Endometrial microvascular endothelial cells (primary cell): ENCODE measurements around the gene SLC5A3. TPM values are rescaled to one million over a fixed set of nuclear protein-coding genes. Genes with fewer than 3 reads are reported as not detected.

Experiments
- in situ Hi-C: cut with HindIII; loops from 2 replicates; pipeline ENCODE4 v1.10.0; 2017; ENCODE audit warnings: low sequenced_read_pairs, low pct_unique_long_range_greater_than_20kb; ENCODE audit errors: inconsistent ontology term
- total RNA-seq: library from RNA; depleted of rRNA; stranded (reverse); fragments of >200 nt; gene quantifications from one replicate; pipeline ENCODE4 v1.2.3, GENCODE V29; 2015; ENCODE audit errors: inconsistent ontology term

The SLC5A3 gene
- total RNA-seq, 1 donor from 2014 or later: 8.3 TPM

DNA sequence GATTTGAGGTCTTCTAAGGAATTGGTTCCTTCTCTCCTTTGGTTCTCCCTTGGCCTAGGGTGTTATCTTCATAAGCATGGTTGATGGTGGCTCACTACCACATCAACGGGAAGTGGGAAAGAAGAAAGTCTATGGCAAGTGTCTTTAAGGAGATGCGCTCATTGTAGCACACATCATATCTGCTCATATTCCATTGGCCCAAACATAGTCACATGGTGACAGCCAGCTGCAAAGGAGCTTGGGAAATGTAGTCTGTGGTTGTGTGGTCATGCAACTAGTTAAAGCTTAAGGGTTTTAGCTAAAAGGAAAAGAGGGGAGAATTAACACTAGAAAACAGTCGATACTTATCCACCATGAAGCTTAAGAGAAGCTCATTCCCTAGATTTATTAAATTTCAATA is 11.4 kb upstream of the SLC5A3 start:
- in situ Hi-C loops: no loop called here

DNA sequence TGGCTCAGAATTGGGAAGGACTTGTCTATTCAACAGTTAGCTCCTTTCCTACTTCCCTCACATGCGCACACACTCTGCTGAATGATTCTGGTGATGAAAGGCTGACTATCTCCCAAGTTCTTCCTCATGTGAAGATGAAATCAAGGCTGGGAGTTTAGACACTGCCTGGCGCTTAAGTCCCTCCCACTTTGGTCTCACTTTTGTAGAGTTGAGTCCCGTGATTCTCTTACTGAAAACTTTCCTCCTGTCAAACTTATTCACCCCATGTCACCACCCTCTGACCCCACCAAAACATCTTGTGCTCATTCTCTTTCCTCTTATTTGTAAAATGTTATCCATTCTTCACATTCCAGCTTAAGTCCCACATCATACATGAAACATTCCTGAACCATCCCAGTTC is 8.4 kb upstream of the SLC5A3 start:
- in situ Hi-C loops: no loop called here

DNA sequence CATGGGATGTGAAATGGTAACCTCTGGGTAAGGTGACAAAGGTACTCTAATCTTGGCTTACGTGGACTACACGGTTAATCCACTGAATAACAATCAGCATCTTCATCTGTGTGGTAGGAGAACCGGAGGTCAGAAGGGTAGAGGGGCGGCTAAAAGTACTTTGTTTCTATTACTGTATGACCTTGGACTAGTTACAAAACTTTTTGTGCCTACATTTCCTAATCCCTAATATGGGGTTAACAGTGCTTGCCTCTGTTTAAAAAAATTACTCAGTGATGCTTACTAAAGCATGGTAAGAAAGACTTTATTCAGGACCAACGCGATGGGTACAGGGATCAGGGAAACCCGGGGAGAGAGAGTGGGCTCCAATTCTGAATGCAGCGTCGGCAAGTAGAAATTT is 1.7 kb upstream of the SLC5A3 start:
- in situ Hi-C loops: no loop called here

DNA sequence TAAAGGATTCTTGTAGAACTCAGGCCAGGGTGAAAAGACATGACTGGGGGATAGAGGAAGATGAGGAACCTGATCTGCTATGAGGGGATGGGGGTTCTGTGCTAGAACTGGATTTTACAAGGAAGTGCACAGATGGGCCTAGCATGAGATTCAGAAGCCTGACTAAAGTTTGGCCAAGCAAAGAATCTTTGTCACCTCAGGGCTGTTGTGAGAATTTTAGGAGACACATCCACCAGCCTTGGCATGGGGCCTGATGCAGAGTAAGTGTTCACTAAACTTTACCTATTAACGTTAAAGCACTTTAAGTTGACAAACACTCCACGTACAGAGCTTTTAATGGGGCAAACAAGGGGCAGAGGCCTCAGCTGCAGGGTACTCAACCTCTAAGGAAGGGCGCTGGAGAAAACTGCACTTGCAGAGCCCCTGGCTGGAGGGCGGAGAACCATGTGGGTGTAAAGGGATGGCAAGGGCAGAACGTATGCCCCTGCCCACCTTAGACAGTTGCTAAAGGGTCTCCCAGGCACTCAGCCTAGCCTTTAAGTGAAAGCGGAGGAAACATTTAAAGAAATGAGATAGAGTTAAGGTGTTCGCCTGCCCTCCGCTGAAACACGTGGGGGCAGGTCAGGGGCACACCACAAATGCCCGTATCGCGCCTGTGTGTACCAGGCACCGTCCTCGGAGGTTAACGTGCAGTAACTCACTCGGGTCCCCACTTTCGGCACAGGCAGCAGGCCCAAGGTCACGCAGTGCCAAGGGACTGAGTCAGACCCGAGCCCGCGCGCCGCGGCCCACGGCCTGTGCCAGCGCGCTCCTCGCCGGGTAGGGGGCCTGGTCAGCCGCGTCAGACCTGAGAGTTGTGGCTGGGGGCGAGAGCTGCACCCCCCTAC is 990 bp upstream of the SLC5A3 start:
- in situ Hi-C loops: no loop called here

DNA sequence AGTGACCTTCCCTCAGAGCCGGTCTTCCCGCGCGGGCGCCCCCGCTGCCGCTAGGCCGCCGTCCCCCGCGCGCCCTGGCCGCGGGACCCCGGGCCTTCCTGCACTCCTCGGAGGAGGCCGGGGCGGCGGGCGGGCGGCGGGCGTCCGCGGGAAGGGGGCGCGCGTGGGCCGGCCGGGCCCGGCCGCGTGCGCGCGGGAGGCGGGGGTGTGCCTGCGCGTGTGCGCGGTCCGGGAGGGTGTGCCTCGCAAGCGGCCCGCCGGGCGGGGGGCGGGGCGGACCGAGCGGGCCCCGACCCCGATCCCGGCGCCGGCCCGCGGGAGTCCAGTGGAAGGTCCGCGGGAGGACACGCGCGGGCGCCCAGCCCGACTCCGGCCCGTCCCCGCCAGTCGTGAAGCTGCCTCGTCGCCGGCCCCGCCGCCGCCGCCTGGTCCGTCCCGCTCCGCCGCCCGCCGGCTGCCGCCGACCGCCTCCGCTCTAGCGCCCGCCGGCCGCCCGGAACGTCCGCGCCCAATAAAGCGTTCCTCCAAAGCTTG is 438 bp downstream of the SLC5A3 start:
- in situ Hi-C loops: no loop called here

DNA sequence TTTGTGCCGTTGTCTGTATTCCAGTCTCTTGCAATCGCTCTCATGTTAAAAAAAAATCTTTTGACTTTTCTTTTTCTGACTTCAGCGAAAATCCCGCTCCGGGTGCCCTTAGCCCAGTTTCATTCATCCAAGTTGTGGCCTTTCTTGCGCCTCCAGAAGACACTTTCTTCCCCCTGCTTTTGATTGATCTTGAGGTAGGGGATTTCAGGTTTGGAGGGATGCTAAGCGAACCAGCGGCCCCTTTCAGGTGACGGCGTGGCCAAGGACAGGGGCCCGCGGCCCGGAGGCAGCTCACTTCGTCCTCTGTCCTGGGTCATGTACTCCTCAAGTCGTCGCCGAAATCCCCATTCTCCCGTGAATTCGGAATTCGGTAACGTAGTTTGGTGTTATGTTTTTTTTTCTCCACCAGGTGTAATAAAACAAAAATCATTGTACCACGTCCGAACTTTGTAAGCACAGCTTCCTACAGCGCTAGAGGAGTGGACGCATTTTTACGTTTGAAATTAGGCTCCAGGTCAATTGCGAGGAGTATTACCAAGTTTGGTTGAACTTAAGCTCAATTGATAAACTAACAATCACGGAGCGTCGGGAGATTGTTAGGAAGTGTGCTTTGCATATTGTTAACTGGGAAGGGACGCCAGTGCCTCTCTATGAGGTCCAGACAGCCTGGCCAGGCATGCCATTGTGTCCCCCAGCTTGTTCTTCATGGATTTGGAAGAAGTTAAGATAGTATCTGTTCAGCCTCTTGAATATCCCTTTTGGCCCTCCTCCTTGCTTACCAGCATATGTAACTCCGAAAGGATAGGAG is 1.1 kb downstream of the SLC5A3 start:
- in situ Hi-C loops: no loop called here

DNA sequence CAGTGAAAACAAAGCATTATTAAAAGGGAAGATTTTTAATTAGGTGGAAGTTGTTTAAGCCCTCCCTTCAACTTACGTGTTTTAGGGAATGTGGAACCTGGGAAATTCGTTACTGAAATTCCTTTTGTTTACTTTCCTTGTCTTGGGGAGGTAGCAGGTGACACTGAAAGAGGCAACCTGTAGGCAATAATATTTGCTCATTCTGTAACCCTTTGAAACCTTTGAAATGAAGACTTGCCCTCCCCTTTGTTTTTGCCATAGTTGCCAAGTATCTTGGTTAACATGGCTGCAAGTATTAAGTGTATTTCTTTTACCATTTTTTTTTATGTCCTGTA is 1.7 kb downstream of the SLC5A3 start:
- in situ Hi-C loops: no loop called here

DNA sequence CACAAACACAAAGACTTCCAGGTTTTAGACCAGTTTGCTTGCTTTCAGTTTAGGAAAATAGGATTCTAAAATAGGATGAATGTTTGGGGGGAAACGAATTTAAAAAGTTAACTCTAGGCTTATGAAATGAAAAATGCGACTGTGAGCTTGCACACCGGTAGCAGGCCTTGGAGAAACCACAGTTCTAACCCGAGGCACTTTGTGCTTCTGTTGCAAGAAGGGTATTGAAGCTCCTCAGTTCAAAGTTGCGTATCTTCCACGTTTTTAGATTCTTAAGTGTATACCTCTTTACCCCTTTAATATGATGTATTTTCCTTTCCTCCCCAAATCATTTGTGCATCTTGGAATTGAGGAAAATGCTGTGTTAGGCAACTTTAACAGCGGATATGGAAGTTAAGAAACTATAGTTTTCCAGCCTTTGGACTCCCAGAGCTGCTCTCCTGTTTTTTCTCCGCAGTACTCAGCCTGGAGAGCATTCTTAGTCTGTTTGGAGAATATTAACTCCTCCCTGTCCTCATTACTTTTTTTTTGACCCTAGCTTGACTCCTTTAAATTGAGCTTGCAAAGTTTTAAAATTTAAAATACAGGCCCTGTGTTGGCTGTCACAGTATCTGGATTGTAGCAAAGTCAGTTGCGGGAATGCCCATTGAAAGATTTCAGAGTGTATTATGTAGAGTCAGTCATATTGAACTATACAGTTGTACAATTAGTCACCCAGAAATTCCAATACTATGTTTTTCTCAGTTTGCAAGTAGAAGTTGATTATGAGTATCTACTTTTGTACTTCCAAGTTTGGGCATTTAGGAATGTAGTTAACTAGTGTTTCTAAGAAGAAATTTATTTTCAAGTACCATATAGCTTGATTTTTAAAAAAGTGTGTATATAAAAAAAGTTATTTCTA is 2.6 kb downstream of the SLC5A3 start:
- in situ Hi-C loops: no loop called here

DNA sequence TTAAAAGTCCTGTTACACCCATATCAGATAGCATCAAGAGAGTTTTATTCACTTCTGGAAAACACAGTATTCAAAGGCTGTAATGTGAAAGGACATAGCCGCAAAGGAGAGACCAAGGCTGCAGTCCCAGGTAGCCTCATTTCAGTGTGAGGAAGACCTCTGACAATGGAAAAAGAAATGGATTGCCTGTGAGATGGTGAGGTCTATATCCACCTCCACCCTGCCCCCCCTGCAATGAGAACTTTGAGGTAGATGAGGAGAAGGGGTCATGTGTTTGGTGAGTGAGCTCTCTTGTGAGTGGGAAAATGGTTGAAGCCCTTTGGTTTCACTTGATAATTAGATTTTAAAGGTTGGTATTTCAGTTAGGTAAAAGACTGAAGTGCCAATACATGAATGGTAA is 3.5 kb downstream of the SLC5A3 start:
- in situ Hi-C loops: no loop called here

DNA sequence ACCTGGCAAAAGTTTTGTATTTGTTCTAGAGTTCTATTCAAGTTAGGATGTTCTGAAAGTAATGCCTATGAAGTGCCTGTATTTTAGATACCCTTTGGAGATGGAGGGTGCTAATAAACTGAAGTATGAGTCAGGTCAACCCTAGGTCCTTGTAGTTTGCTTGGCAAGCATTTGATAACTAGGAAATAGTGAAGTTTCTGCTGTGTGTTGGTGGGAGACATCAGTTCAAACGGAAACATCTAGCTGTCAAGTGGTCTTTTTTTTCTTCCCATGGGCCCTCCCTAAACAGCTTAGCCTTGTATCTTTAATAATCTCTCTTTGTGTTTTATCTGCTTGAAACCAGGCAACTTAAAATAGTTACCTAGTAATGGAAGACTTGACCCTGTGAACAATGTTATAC is 4.5 kb downstream of the SLC5A3 start:
- in situ Hi-C loops: no loop called here

DNA sequence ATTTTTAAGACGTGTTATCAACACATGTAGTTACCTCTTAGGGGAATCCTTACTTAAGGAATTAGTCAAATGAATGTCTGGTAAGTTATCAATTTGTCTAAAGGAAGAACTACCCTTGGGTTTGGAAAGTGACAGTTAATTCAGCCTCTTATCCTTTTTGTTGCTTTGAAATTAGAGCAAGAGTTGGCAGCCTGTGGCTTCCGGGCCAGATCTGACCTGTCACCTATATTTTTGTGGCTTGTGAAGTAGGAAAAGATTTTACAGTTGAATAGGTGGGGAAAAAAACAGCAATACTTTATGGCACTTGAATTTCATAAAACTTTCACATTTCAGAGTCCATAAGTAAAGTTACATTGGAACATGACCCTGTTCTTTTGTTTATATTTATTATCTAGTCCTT is 5.5 kb downstream of the SLC5A3 start:
- in situ Hi-C loops: no loop called here

DNA sequence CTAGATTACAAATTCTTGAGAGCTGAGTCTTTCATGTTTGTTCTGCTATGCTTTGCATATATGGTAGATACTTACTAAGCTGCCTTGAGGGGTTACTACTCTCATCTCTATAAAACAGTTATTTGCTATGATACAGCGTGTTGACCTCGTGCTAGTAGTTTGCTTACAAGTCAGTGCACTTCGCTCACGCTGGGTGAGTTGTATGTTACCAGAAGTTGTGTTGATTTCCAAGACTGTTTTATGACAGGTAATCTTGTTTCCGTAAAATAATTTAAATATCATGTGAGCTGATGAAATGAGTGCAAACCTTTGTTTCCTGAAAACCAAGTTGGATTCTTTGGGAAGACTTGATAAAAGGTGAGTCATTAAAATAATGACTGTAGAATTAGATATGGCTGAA is 7.3 kb downstream of the SLC5A3 start:
- in situ Hi-C loops: no loop called here

DNA sequence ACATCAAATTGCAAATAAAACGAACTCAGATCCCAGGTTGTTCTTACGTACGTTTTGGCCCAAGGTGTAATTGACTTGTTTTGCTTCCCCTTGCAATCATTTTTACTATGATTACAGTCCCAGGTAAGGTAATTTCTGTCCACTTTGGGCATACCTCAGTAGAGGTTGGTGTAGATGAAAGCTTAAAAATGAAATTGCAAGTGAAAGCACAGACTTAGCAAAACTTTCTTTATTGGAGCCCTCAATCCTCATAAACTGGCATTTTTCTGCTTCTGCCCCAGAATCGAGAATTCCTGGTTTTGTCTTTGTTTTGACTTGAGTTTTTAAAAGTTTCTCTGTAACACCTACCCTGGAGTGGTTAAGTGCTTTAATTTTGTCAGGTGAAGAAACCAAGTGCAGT is 9.4 kb downstream of the SLC5A3 start:
- in situ Hi-C loops: no loop called here

DNA sequence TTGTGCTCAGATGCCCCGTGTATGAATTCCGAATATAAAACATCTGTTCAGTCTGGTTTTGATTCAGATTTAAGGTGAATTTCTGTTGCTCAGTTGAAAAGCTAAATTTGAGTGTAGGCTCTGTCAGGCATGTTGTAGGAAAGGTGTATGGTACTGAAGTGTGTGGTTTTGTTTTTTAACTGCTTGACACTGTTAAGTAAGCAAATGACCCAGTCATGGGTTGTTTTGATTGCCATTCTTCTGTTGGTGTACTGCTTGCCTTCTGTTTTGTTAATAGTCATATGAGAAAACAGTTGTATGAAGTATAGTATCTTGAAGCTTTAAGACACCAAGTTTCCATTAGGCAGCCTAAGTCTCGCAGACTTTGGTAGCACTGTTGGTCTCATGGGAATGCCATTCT is 10.0 kb downstream of the SLC5A3 start:
- in situ Hi-C loops: no loop called here

DNA sequence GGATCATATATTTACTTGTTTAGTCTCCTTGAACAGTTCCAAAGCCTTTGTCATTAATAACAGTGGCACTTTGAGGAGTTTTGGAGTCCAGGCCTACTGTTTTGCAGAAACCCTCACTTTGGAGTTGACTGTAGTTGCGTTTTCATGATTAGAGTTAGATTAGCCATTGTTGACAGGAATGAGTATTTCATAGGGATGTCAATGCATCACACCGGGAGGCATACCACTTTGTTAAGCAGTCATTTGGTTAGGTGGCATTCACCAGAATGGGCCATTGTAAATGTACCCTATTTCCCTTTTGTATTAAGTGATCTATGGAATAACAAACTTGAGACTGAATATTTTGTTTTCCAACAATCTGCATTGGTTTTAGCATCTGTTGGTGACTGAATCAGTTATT is 11.8 kb downstream of the SLC5A3 start:
- in situ Hi-C loops: no loop called here

DNA sequence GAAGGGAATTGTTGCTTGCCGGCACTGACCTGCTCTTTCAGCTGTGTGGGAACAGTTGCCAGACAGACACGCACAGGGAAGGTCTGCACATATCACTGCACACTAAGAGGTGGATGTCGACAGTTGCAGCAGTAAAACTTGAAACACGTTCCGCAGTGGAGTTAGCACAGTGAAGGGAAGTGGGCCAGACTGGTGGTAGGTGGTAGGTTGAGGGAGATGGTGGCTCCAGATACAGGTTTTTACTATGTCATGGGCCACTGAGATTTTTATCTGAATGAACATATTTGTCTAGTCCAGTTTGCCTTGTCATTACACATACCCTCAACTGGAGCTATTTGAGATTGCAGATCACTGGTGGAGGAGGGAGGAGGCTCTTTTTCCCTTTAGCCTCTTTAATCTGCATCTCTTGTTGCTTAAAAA is 13.5 kb downstream of the SLC5A3 start:
- in situ Hi-C loops: no loop called here

DNA sequence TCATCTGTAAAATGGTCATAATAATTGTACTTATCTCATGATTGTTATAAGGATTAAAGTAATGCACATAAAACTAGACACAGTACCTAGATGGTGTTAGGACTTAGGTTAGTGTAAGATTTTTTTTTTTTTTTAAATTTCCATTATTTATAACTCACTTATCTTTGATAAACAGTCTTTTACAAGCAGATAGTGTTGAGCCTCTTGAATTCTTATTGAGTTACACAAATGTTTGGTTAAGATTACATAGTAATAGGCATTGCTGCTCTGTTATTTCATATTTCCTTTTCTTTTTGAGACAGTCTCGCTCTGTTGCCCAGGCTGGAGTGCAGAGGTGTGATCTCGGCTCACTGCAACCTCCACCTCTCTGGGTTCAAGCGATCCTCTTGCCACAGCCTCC is 15.4 kb downstream of the SLC5A3 start:
- in situ Hi-C loops: no loop called here

DNA sequence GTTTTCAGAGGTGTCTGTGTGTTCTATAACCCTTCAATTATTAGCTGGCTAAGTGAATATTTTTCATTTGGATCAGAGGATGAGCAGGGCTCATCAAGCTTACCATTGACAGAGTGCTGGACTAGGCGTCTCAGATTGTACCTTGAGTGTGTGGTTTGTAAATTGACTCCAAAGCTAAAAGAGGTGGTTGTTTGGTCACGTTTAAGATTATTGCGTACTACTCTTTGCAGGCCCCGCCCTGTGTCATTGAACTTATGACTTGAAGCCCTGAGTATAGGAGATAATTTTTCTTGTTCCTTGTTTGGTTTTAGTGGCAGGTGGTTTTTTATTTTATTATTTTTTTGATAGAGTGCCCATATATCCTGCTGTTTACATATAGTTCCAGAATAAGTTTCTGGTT is 17.7 kb downstream of the SLC5A3 start:
- in situ Hi-C loops: no loop called here

DNA sequence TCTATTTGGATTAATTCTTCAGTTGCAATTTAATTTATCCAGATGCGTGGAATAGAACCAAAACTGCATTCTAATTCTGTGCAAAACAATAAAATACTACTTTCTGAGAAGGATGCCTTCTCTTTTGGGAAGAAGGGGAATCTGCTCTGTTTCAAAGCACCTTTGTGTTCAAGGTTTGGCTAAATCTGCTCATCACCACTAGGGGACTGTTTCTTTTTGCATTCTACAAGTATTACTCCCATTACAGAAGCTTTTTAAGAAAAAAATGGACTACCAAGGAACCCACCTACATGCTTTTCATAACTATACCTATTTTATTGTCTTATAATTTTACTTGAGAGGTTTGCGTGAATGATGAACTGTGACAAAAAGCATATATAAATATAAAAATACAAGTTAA is 18.2 kb downstream of the SLC5A3 start:
- in situ Hi-C loops: no loop called here
